Stomach (tissue), 4 donors: ENCODE results near the gene RGS4.

ENCODE experiments used
- CTCF ChIP-seq, 7 experiments: fragments of 450-650 bp in 4 of 7; fragments of 200-600 bp in 3 of 7; sonication (generic) in 3 of 7; IDR thresholded peaks; one replicate each; pipeline ENCODE4 v1.5.1; 2016 to 2019; ENCODE audit warnings: antibody characterized with exemption in 7 of 7, control low read depth in 2 of 7, mild to moderate bottlenecking in 1 of 7
- POLR2A ChIP-seq, 4 donors: fragments of 450-650 bp; IDR thresholded peaks; one replicate each; pipeline ENCODE4 v1.6.1; 2016; ENCODE audit warnings: antibody characterized with exemption in 4 of 4, control low read depth in 2 of 4, mild to moderate bottlenecking in 1 of 4, moderate library complexity in 1 of 4
- POLR2AphosphoS5 ChIP-seq, 3 donors: sonication (generic); formaldehyde crosslinking; IDR thresholded peaks; one replicate each; pipeline ENCODE4 v1.6.1; 2016; ENCODE audit warnings: antibody characterized with exemption in 3 of 3

GRCh38 chr1:163119707-163120106 is 50.5 kb downstream of the RGS4 start:
- TF ChIP-seq POLR2A (IDR thresholded peaks at IDR 0.05) (no peak), CTCF (IDR thresholded peaks at IDR 0.05) (no peak), POLR2AphosphoS5 (IDR thresholded peaks at IDR 0.05) (no peak)
